HTR-8/SVneo (cell line): ENCODE results near the gene RNF152.
"Not testable (repeated sequence)": the region's sequence is repeated elsewhere in the genome, so short reads cannot be mapped to it uniquely, and the experiment has no call there.

ENCODE experiments used
- DNase-seq: peaks from one replicate; pipeline ENCODE4 v3.0.0; 2011; ENCODE audit warnings: low spot score, mixed read lengths; ENCODE audit not compliant: insufficient read length
- FAIRE-seq: peaks from 2 replicates; lab custom pipeline; 2011; peaks lifted over from hg19 to GRCh38; lab: Jason Lieb, UNC

Gene RNF152

GRCh38 chr18:61824733-61825363 lies 68.0 kb downstream of the RNF152 start:
- FAIRE-seq (no peak), DNase-seq (no peak)

- DNase-seq (no peak), FAIRE-seq (no peak)
Observed at GRCh38 chr18:61823595-61823994, 69.2 kb downstream of the RNF152 start.

- no peak for FAIRE-seq
Observed at GRCh38 chr18:61822879-61823278, 69.9 kb downstream of the RNF152 start.

GRCh38 chr18:61821748-61822147 lies 71.1 kb downstream of the RNF152 start:
- no peak for DNase-seq
- no peak for FAIRE-seq

More at GRCh38 chr18:61822879-61823278, 69.9 kb downstream of the RNF152 start:
- no peak for DNase-seq

DNA sequence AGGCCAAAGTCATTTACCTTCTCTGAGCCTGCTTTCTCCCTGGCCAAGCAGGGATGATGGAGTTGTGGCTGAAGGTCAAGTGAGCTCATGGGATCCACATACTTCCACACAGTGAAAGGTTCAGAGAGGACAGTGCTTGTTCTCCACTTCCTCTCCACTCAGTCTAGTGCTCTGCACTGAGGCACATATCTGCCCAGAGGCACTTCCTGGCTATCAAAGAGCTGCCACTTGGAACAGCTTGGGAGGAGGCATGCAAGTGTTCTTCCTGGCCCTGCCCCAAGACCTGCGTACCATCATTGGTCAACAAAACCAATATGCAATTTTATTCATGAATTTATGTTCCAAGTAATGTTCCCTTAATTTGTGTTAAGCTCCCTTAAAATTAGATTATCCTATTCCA lies 71.9 kb downstream of the RNF152 start:
- DNase-seq, result no peak
- no peak for FAIRE-seq

DNA sequence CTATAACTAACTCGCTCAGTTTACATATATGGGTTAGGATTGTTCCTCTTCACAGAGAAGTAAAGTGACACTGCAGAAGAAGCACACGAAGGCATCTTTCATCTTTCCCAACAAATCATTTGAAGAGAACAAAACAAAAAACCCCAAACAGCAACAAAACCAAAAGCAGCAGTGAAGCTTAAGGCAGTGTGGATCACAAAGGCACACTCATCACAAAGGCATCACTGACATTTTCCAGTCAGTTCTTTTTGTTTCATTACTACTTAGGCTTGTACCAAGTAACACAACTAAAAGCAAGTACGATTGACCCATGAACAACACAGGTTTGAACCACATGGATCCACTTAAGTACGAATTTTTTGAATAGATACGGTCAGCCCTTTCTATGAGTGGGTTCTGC lies 75.7 kb downstream of the RNF152 start:
- no peak for FAIRE-seq

DNA sequence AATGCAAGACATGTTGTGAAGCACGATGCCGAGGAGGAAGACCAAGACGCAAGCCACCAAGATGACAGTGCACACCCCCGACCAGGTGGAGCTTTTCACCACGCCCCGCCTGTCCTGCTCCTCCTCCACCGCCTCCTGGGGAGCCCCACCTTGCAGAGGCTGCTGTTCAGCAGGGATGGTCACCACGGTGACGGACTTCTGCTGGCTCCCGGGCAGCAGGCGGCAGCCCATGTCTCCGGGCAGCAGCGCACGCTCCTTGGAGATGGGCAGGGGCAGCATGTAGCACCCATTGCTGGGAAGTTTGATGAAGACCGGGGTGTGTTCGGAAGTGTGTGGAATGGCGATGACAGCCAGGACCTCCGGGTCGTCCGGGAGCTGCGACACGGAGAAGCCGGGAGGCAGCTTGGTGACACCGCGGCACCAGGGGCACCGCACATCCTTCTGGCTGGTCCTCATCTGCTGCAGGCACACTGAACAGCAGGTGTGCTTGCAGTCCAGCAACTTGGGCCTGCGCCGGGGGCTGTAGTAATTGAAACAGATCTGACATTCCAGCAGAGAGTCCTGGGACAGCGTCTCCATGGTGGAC lies 76.8 kb downstream of the RNF152 start:
- DNase-seq, result no peak
- no peak for FAIRE-seq

More for the DNA sequence above, 75.7 kb downstream of the RNF152 start:
- no peak for DNase-seq

- no peak for FAIRE-seq
- no peak for DNase-seq
Observed at GRCh38 chr18:61808286-61808685, 84.5 kb downstream of the RNF152 start.

- DNase-seq (no peak), FAIRE-seq (no peak)
Observed at GRCh38 chr18:61803393-61803792, 89.4 kb downstream of the RNF152 start.

DNA sequence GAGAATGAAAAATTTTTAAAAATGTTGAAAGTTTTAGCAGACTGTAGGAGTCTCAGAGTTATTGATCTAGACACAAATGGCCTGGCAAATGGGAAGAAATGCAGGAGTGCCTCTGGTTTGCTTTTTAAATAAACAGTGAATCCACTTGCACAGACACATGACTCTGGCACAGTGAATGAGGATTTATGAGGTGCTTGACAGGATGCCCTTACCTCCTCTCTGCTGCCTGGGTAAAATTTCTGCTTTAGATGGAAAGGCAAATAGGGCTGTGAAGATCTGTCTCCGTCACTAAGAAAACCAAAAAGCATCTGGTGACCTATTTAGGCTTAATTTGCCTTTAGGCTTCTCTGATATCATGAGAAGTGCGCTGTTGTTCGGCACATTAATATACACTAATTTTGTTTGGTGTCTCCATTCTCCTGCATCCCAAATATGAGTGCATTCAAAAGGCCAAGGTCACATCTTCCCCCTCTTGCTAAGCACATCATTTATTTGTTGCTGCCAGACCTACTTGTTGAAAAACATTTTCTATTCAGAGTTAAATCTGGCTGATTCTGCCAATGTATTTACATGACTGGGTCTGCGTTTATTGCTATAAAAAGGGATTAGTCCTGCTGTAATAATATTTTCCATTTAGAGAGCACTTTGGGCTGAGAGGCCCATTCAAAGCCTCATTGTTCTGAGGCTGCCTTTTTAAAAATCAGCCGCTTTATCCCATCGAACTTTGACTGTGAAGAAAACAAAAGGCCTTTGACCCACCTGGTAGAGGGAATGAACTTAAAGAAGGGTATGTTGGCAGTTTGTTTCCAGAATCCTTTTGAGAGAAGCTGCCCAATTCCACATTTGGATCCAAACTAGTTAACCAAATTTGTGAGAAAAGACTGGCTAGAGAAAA lies 94.9 kb downstream of the RNF152 start:
- no peak for FAIRE-seq
- DNase-seq, result no peak

- FAIRE-seq, result no peak
- no peak for DNase-seq
Observed at GRCh38 chr18:61791031-61791430, 101.8 kb downstream of the RNF152 start.

- DNase-seq, FAIRE-seq: not testable (repeated sequence)
Observed at GRCh38 chr18:61787011-61787670, 105.7 kb downstream of the RNF152 start.

- FAIRE-seq (no peak), DNase-seq (no peak)
Observed at GRCh38 chr18:61785588-61785987, 107.2 kb downstream of the RNF152 start.

DNA sequence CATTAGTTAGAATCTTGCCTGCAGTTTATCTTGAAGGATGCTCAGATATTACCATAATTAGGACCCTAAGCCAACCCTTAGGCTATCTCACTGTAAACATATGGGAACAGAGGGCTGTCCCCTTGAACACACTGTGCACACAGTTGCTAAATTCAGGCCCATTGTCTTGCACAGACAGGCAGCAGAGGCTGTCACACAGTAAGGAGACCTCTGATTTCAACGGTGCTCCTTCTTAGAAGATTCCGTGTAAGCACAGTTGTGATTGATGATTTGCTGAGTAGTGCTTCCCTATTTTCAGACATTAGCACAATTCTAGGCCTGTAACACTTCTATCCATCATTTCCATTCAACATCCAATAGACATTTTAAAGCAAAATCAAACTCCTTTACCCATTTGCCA lies 108.0 kb downstream of the RNF152 start:
- FAIRE-seq (no peak), DNase-seq (no peak)

GRCh38 chr18:61782545-61782944 lies 110.3 kb downstream of the RNF152 start:
- FAIRE-seq, result no peak
- no peak for DNase-seq

DNA sequence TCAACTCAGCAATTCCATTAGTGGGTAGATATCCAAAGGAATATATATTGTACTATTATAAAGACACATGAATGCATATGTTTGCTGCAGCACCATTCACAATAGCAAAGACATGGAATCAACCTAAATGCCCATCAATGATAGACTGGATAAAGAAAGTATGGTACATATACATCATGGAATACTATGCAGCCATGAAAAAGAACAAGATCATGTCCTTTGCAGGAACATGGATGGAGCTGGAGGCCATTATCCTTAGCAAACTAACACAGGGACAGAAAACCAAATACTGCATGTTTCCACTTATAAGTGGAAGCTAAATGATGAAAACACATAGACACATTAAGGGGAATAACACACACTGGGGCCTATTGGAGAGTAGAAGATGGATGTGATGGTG lies 116.6 kb downstream of the RNF152 start:
- not testable (repeated sequence) for DNase-seq, FAIRE-seq

DNA sequence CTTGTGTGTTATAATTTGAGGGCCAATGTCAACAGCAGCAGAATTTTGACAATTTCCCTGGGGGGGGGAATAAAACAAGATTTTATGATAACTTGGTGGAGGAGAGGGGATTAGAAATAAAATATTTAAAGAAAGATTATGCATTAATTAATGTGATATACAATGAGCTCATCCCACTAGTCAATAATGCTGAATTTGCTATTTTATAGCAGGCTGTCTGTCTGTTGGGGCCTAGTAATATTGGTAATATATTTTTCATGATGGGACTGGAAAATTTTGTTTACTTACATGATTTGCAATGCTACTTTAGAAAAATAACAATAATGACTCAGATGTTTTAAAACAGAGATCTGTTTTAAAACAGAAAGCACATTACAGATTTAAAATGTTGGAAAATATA lies 118.0 kb downstream of the RNF152 start:
- DNase-seq (no peak), FAIRE-seq (no peak)

GRCh38 chr18:61772293-61772848 lies 120.4 kb downstream of the RNF152 start:
- DNase-seq (no peak), FAIRE-seq (no peak)

DNA sequence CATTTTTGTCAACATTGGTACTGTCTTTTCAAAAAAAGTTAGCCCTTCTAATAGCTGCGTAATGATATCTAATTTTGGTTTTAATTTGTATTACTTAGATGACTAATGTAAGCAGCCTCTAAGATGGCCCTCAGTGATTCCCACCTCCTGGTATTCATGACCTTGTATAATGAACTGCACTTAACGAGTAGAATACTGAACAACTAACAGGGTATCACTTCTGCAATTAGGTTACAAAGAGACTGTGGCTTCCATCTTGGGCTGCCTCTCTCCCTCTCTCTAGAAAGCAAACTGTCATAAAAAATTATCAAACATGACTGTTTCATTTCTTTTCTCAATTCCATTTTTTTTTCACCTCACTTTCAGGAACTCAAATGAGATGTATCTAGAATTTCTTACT lies 120.9 kb downstream of the RNF152 start:
- DNase-seq (no peak), FAIRE-seq (no peak)

DNA sequence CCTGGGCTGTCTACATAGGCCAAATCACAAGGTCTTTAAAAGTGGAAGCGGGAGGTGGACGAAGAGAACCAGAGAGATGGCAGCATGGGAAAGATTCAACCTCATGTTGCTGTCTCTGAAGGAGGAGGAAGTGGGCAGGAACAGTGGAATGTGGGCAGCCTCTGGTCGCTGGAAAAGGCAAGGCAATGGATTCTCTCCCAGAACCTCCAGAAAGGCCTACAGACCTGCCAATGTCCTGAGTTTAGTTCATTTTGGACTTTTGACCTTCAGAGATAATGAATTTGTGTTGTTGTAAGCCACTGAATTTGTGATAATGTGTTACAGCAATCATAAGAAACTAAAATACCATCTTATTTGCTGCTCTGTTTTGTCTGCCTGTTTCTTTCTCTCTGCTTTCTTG lies 122.5 kb downstream of the RNF152 start:
- no peak for FAIRE-seq

More for the DNA sequence above, 122.5 kb downstream of the RNF152 start:
- DNase-seq, result no peak
